Cortex of kidney (tissue), 1 donor: ENCODE data around the gene ZNF20.
"Not testable (repeated sequence)": the region's sequence is repeated elsewhere in the genome, so short reads cannot be mapped to it uniquely, and the experiment has no call there.

Experiments
- DNase-seq: peaks from one replicate; lab custom pipeline; 2025; lab: John Stamatoyannopoulos, UW

Gene ZNF20

DNA sequence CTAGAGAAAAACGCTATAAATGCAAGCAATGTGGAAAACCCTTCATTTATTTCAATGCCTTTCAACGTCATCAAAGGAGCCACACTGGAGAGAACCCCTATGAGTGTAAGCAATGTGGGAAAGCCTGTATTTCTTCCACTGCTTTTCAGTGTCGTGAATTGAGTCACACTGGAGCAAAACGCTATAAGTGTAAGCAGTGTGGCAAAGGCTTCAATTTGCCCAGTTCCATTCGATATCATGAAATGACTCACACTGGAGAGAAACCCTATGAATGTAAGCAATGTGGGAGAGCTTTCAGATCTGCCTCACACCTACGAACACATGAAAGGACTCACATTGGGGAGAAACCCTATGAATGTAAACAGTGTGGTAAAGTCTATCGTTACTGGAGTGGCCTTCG, 27.4 kb downstream of the ZNF20 start:
- no peak for DNase-seq

DNA sequence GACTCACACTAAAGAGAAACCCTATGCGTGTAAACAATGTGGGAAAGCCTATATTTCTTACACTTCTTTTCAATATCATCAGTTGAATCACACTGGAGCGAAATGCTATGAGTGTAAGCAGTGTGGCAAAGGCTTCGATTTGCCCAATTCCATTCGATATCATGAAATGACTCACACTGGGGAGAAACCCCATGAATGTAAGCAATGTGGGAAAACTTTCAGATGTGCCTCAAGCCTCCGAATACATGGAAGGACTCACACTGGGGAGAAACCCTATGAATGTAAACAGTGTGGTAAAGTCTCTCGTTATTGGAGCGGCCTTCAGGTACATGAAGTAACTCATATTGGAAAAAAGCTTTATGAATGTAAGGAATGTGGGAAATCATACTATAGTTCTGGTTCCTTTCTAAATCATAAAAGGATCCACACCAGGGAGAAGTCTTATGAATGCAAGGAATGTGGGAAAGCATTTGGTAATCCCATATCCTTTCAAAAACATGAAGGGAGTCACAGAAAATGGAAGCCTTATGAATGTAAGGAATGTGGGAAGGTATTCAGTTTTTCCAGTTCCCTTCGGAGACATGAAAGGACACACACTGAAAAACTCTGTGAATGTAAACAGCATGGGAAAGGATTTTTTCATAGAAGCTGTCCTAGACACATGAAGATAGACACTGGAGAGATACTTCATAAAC, 28.1 kb downstream of the ZNF20 start:
- DNase-seq: no peak

DNA sequence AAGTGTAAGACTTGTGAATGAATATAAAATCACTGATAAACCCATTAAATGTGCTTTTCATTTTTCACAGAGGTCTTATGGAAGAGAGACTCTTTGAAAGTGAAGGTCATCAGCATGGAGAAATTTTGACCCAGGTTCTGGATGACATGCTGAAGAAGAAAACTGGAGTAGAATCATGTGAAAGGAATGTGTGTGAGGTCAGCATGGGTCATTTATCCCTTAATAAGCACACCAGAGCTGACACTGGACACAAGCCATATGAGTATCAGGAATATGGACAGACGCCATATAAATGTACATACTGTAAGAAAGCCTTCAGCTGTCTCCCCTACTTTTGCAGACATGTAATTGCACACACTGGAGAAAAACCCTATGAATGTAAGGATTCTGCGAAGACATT, 29.0 kb downstream of the ZNF20 start:
- no peak for DNase-seq

DNA sequence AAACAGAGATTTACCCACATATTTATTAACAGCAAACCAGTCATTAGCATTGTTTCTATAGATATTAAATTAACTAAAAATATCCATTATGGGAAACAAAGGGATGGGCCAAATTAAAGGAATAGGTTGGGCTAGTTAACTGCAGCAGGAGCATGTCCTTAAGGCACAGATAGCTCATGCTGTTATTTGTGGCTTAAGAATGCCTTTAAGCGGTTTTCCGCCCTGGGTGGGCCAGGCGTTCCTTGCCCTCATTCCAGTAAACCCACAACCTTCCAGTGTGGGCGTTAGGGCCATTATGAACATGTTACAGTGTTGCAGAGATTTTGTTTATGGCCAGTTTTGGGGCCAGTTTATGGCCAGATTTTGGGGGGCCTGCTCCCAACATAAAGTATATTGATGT, 36.2 kb downstream of the ZNF20 start:
- not testable (repeated sequence) for DNase-seq

DNA sequence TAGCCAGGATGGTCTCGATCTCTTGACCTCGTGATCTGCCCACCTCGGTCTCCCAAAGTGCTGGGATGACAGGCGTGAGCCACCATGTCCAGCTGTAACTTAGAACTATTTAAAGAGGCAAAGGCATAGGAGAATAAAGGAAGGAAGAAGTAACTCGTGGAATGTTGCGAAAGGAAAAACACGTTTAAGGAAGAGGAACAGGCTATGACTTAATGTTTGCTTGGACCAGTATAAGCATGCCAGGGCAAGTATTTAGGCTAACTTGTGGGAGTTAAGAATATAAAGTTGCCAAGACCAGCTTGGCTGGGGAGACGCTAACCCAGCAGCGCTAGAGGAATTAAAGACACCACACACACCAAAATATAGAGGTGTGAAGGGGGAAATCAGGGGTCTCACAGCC, 42.1 kb downstream of the ZNF20 start:
- no peak for DNase-seq

DNA sequence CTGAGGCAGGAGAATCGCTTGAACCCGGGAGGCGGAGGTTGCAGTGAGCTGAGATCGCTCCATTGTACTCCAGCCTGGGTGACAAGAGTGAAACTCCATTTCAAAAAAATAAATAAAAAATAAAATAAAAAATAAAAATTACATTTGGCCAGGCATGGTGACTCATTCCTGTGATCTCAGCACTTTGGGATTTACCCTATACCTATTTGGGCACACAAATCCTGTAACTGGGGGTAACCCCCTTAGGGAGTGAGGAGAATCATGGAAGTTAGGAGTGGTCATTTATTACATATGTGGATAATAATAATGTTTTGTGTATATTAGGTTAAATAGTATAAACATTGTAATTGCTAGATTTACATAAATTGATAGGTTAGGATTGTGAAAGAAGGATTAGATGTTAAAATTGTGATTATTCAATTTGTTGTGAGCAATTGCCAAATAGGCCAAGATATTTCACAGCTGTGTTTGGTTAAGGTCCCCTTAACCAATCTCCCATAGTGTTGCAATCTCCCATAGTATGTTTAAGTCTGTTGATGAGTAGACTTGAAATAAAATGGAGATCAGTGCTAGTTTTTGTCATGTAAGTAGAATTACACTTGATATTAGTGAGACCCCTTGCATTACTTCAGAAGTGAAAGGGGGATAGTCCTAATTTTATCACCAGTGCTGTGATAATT, 44.9 kb downstream of the ZNF20 start:
- no peak for DNase-seq

DNA sequence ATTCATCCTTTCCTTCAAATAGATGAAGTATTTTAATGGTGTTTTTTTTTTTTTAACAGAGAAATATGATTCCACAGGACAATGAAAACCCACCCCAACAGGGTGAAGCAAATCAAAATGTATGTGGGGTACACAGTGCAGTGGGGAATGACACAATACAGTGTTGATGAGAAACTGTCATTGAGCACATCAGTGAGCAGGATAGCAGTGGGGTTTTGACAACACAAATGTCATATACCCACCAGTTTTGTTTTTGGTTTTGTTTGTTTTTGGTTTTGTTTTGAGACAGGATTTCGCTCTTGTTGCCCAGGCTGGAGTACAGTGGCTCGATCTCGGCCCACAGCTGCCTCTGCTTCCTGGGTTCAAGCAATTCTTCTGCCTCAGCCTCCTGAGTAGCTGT, 46.4 kb downstream of the ZNF20 start:
- no peak for DNase-seq

DNA sequence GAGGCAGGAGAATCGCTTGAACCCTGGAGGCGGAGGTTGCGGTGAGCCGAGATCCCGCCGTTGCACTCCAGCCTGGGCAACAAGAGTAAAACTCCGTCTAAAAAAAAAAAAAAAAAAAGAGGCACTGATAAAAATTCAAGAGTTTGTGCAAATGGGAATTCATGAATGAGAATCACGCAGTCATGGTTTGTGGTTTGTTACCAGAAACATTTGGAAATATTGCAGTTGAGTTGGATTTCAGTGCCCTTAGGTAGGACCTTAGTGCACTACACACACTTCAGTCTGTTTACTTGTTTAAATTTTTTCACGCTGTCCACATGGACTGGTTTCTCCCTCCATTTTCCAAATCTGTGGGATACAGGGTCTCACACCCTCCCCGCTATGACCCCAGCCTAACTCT, 47.2 kb downstream of the ZNF20 start:
- DNase-seq: no peak

DNA sequence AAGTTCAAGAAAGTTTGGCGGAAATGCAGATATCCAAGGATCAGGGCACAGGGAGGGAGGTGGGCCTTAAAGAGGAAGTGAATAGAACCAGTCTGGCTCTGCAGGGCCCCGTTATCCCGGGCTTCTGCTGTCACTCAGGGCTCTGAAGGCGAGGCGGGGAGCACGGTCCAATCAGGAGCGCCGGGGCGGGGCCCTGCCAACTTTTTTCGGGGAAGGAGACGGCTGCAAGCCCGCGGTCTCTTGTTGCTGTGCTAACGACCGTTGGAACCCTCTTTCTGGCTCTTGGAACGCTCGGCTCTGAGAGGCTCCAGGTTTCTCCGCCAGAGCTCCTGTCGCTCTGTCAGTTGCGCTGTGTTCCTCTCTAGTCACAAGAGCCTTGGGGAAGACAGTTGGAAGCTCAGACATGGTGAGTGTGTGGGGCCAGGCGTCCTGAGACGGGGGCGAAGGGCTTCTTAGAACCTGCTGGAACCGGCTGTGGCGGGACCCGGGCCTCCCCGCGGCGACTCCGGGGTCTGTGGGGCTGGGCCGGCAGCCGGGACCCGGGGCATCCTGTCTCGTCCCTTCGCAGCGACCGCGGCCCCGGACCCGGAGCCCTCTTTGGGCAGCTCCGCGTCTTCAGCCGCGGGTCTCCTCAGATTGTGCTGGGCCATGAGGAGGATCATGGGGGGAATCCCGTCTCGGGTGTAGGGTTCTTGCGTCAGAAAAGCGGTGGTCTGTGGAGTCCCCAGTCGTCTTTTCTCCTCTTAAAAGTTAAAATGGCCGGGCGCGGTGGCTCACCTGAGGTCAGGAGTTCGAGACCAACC, 47.9 kb downstream of the ZNF20 start:
- DNase-seq: no peak

DNA sequence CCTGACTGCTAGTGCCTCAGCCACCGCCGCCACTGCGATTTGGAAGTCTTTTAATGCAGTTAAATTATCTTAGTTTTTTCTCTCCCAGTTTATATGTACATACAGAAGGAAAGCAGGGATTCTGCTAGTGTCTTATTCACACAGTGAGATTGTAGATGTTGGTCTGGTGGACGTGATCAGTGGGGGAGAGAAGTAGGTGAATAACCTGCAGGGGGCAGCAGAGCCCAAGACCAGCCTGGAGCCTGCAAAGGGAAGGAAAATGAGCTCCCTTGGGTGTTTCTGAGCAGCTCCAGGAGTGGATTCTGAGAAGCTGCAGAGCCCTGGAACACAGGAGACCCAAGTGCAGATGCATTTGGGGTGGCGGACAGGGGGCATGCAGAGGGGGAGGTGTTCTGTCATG, 49.3 kb downstream of the ZNF20 start:
- no peak for DNase-seq

DNA sequence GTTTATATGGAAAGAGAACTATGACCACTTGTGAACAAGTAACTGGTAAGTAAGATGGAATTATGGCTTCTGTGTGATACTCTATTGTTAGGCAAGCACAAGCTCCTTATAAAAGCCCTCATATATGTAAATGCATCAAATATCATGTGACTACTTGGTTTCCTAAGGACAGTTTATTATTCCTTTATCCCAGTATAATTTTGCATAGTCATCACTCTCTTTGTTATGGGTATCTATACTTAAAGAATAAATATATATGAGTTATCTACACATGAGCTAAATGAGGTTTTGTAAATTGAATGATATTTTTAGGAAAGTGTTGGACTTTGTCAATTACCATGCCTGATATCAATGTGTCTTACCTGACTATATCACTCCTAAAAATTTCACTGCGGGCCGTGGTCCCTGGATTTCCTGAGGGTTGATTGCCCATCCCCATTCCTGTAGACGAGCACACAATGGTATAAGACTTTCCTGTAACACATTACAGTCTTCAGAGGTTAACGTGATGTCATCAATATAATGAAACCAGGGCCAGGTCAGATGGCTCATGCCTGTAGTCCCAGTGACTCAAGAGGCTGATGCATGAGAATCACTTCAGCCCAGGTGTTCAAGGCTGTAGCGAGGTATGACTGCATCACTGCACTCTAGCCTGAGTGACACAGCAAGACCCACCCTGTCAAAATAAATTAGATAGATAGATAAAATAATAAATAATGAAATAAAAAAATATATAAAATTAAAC, 54.9 kb downstream of the ZNF20 start:
- DNase-seq: no peak

DNA sequence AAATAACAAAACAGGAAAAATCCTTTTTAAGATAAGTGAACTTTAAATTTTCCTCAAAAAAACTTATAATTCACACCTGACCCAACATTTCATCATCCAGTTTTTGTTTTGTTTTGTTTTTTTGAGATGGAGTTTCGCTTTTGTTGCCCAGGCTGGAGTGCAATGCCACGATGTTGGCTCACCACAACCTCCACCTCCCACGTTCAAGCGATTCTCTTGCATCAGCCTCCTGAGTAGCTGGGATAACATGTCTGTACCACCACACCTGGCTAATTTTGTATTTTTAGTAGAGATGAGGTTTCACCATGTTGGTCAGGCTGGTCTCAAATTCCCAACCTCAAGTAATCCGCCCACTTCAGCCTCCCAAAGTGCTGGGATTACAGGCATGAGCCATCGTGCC, 56.8 kb downstream of the ZNF20 start:
- DNase-seq: not testable (repeated sequence)
